CD4-positive, alpha-beta memory T cell (primary cell): ENCODE data around the gene DUOX1. TPM values are rescaled to one million over a fixed set of nuclear protein-coding genes. Genes with fewer than 3 reads are reported as not detected.

ENCODE experiments used
- CTCF ChIA-PET: fragments of 350-600 bp; sonication (Branson Sonifier 250); formaldehyde crosslinking; loops from one replicate; lab custom pipeline; 2021; ENCODE audit warnings: inconsistent platforms; ENCODE audit not compliant: partially characterized antibody; lab: Charles Lee
- POLR2A ChIA-PET: fragments of 350-600 bp; sonication (Branson Sonifier 250); formaldehyde crosslinking; loops from one replicate; lab custom pipeline; 2021; ENCODE audit not compliant: partially characterized antibody; lab: Charles Lee
- DNase-seq, 5 donors: peaks; one replicate each; pipeline versions ENCODE4 v3.0.0 to v3.0.0-alpha.2; 2020 to 2022; ENCODE audit warnings: mixed read lengths in 1 of 5
- H3K27ac ChIP-seq: one replicate; pipeline ENCODE4 v1.7.0; 2013; ENCODE audit warnings: low read depth, low read length
- H3K27me3 ChIP-seq: 2 replicates; pipeline ENCODE4 v1.7.0; 2013; ENCODE audit warnings: mild to moderate bottlenecking, low read length, moderate library complexity; ENCODE audit not compliant: insufficient read depth
- H3K36me3 ChIP-seq: 2 replicates; pipeline ENCODE4 v1.7.0; 2013; ENCODE audit warnings: mild to moderate bottlenecking, low read length, moderate library complexity; ENCODE audit not compliant: insufficient read depth
- H3K4me1 ChIP-seq: 2 replicates; pipeline ENCODE4 v1.7.0; 2013; ENCODE audit warnings: mild to moderate bottlenecking, low read length, moderate library complexity; ENCODE audit not compliant: insufficient read depth
- H3K4me3 ChIP-seq, 2 donors: one replicate each; pipeline ENCODE4 v1.7.0; 2013; ENCODE audit warnings: low read length in 2 of 2, mild to moderate bottlenecking in 1 of 2
- H3K9me3 ChIP-seq, 2 donors: one replicate each; pipeline ENCODE4 v1.7.0; 2013; ENCODE audit warnings: low read length in 2 of 2, control low read depth in 1 of 2; ENCODE audit not compliant: control insufficient read depth in 1 of 2
- H3K27ac Mint-ChIP-seq, 7 donors: one replicate each; pipeline ENCODE4 v1.8.0; 2020 to 2021; ENCODE audit warnings: mixed read lengths in 7 of 7, mild to moderate bottlenecking in 6 of 7, inconsistent platforms in 3 of 7, moderate library complexity in 3 of 7
- H3K27me3 Mint-ChIP-seq, 2 donors: one replicate each; pipeline ENCODE4 v1.8.0; 2020 to 2021; ENCODE audit warnings: mixed read lengths in 2 of 2
- H3K36me3 Mint-ChIP-seq, 2 donors: one replicate each; pipeline ENCODE4 v1.8.0; 2020 to 2021; ENCODE audit warnings: mixed read lengths in 2 of 2, inconsistent platforms in 1 of 2, mild to moderate bottlenecking in 1 of 2
- H3K4me1 Mint-ChIP-seq, 4 donors: one replicate each; pipeline ENCODE4 v1.8.0; 2020 to 2021; ENCODE audit warnings: mixed read lengths in 4 of 4, mild to moderate bottlenecking in 1 of 4
- H3K4me3 Mint-ChIP-seq, 8 donors: one replicate each; pipeline ENCODE4 v1.8.0; 2020 to 2021; ENCODE audit warnings: mixed read lengths in 8 of 8, mild to moderate bottlenecking in 7 of 8, moderate library complexity in 6 of 8, inconsistent platforms in 3 of 8
- H3K9me3 Mint-ChIP-seq, 8 donors: one replicate each; pipeline ENCODE4 v1.8.0; 2020 to 2021; ENCODE audit warnings: mixed read lengths in 8 of 8, mild to moderate bottlenecking in 5 of 8, inconsistent platforms in 3 of 8, moderate library complexity in 1 of 8
- intact Hi-C: fragments of 100-400 bp; cut with micrococcal nuclease; formaldehyde crosslinking; loops from one replicate; pipeline ENCODE4 v1.15.1; 2023
- polyA plus RNA-seq, 2 donors: library from polyadenylated mRNA; unstranded; fragments of 300-500 nt; fragmentation: Illumina TruSeq; gene quantifications; one replicate each; pipeline ENCODE4 v1.2.3, GENCODE V29; 2021
- total RNA-seq, 2 experiments: library from RNA; stranded (reverse); gene quantifications; one replicate each; pipeline ENCODE4 v1.2.3, GENCODE V29; 2021

Gene DUOX1
- total and polyA plus RNA-seq, 4 experiments from 2014 or later = 0.06 to 2.9 (median 0.19) TPM

- H3K27me3 ChIP-seq = no peaks in the 10 kb centered on the region
- Mint-ChIP-seq H3K27ac (peak overlapping the region in 3 of 7 donors; percentile 30 to 79 (median 37)), H3K4me1 (peaks cover 9 to 20% (median 14%) of the 10 kb centered on the region in 4 donors), H3K4me3 (peak overlapping the region in 1 of 8 donors; percentile 21), H3K36me3 (no peaks in the 10 kb centered on the region), H3K27me3 (no peaks in the 10 kb centered on the region), H3K9me3 (no peaks in the 10 kb centered on the region)
- H3K4me3 ChIP-seq = no peak overlapping the region
- peaks cover 21% of the 10 kb centered on the region for H3K4me1 ChIP-seq
- ChIA-PET CTCF (interaction anchor here (0.8 to 6.1 kb wide), 33 partner anchors 9 to 451 kb away, joined by 3 to 77 read pairs (median 4); a partner anchor contains a TSS), POLR2A (interaction anchor here (1.1 to 4.1 kb wide), 4 partner anchors 37 to 239 kb away, joined by 4 to 42 read pairs (median 6); a partner anchor contains a TSS)
- peak in 4 of 5 donors; percentile 44 to 51 (median 47) for DNase-seq
- no peaks in the 10 kb centered on the region for H3K9me3 ChIP-seq
- intact Hi-C loops = loop anchor here (1.0 kb wide), 2 partner anchors 236 to 294 kb away; no protein-coding TSS in a partner anchor
- no peak overlapping the region for H3K27ac ChIP-seq
- H3K36me3 ChIP-seq = no peaks in the 10 kb centered on the region
Observed at GRCh38 chr15:45162771-45163507, 33.1 kb downstream of the DUOX1 start.

- Histone ChIP-seq H3K27me3 (no peaks in the 10 kb centered on the region), H3K36me3 (no peaks in the 10 kb centered on the region), H3K4me3 (no peak overlapping the region), H3K9me3 (no peaks in the 10 kb centered on the region), H3K27ac (no peak overlapping the region), H3K4me1 (peaks cover 21% of the 10 kb centered on the region)
- Mint-ChIP-seq H3K4me1 (peaks cover 8 to 20% (median 13%) of the 10 kb centered on the region in 4 donors), H3K27ac (peak overlapping the region in 3 of 7 donors; percentile 3 to 55 (median 30)), H3K27me3 (no peaks in the 10 kb centered on the region), H3K9me3 (no peaks in the 10 kb centered on the region), H3K4me3 (peak overlapping the region in 2 of 8 donors; percentile 21 to 52), H3K36me3 (no peaks in the 10 kb centered on the region)
- DNase-seq = no peak
- ChIA-PET CTCF (interaction anchor here (0.8 to 6.1 kb wide), 34 partner anchors 8 to 451 kb away, joined by 3 to 77 read pairs (median 4); a partner anchor contains a TSS), POLR2A (interaction anchor here (1.1 to 4.1 kb wide), 4 partner anchors 36 to 239 kb away, joined by 4 to 42 read pairs (median 6); a partner anchor contains a TSS)
- intact Hi-C loops = loop anchor here (1.0 kb wide), 2 partner anchors 236 to 294 kb away; no protein-coding TSS in a partner anchor
Observed at GRCh38 chr15:45163508-45163856, 33.7 kb downstream of the DUOX1 start.

GRCh38 chr15:45164914-45165313 lies 35.1 kb downstream of the DUOX1 start:
- POLR2A ChIA-PET = interaction anchor here (0.7 to 4.1 kb wide), 2 partner anchors 35 to 40 kb away, joined by 3 to 42 read pairs; no protein-coding TSS in a partner anchor
- Mint-ChIP-seq H3K4me1 (peaks cover 8 to 18% (median 9%) of the 10 kb centered on the region in 4 donors), H3K9me3 (no peaks in the 10 kb centered on the region), H3K36me3 (no peaks in the 10 kb centered on the region), H3K4me3 (peak overlapping the region; percentile 27 to 84 (median 66)), H3K27me3 (no peaks in the 10 kb centered on the region), H3K27ac (peak overlapping the region; percentile 63 to 91 (median 81))
- Histone ChIP-seq H3K27me3 (no peaks in the 10 kb centered on the region), H3K27ac (no peak overlapping the region), H3K36me3 (no peaks in the 10 kb centered on the region), H3K4me1 (peaks cover 21% of the 10 kb centered on the region), H3K9me3 (no peaks in the 10 kb centered on the region), H3K4me3 (no peak overlapping the region)
- CTCF ChIA-PET = interaction anchor here (1.0 to 6.1 kb wide), 9 partner anchors 8 to 290 kb away, joined by 3 to 77 read pairs (median 4); a partner anchor contains a TSS
- intact Hi-C loops = no loop called here
- DNase-seq = no peak

GRCh38 chr15:45165536-45165935 lies 35.7 kb downstream of the DUOX1 start:
- POLR2A ChIA-PET = interaction anchor here (4.1 kb wide), 1 partner anchor 34 kb away, joined by 42 read pairs; no protein-coding TSS in a partner anchor
- H3K4me1 ChIP-seq = peaks cover 21% of the 10 kb centered on the region
- Mint-ChIP-seq H3K27ac (peak overlapping the region; percentile 64 to 91 (median 77)), H3K36me3 (no peaks in the 10 kb centered on the region), H3K4me3 (peak overlapping the region; percentile 59 to 84 (median 76)), H3K4me1 (peaks cover 4 to 18% (median 8%) of the 10 kb centered on the region in 4 donors), H3K27me3 (no peaks in the 10 kb centered on the region), H3K9me3 (no peaks in the 10 kb centered on the region)
- H3K27ac ChIP-seq = no peak overlapping the region
- CTCF ChIA-PET = interaction anchor here (1.0 to 6.1 kb wide), 8 partner anchors 8 to 264 kb away, joined by 3 to 77 read pairs (median 4); a partner anchor contains a TSS
- intact Hi-C loops = no loop called here
- DNase-seq = no peak
- no peaks in the 10 kb centered on the region for H3K9me3 ChIP-seq
- no peak overlapping the region for H3K4me3 ChIP-seq
- no peaks in the 10 kb centered on the region for H3K27me3 ChIP-seq
- no peaks in the 10 kb centered on the region for H3K36me3 ChIP-seq

- POLR2A ChIA-PET = interaction anchor here (0.7 to 4.5 kb wide), 11 partner anchors 10 to 235 kb away, joined by 3 to 69 read pairs (median 4); partner anchors contain the start of genes DUOX1, DUOXA1 and SHF
- Histone ChIP-seq H3K9me3 (no peaks in the 10 kb centered on the region), H3K36me3 (no peaks in the 10 kb centered on the region), H3K27me3 (no peaks in the 10 kb centered on the region), H3K27ac (peak overlapping the region; percentile 83), H3K4me1 (peaks cover 21% of the 10 kb centered on the region), H3K4me3 (peak overlapping the region; percentile 61 to 64)
- peaks cover 0 to 18% (median 6%) of the 10 kb centered on the region in 4 donors for H3K4me1 Mint-ChIP-seq
- no peaks in the 10 kb centered on the region for H3K27me3 Mint-ChIP-seq
- DNase-seq = peak; percentile 76 to 83 (median 80)
- H3K27ac Mint-ChIP-seq = peak overlapping the region; percentile 75 to 92 (median 78)
- CTCF ChIA-PET = interaction anchor here (0.7 to 4.1 kb wide), 21 partner anchors 9 to 289 kb away, joined by 3 to 30 read pairs (median 5); partner anchors contain the start of gene SHF
- peak overlapping the region; percentile 62 to 85 (median 76) for H3K4me3 Mint-ChIP-seq
- intact Hi-C loops = loop anchor here (1.0 to 2.0 kb wide), 4 partner anchors 22 to 112 kb away; no protein-coding TSS in a partner anchor
- no peaks in the 10 kb centered on the region for H3K36me3 Mint-ChIP-seq
- no peaks in the 10 kb centered on the region for H3K9me3 Mint-ChIP-seq
Observed at GRCh38 chr15:45166834-45167630, 37.2 kb downstream of the DUOX1 start.

- no peak overlapping the region for H3K4me3 ChIP-seq
- no peak for DNase-seq
- peaks cover 21% of the 10 kb centered on the region for H3K4me1 ChIP-seq
- H3K4me1 Mint-ChIP-seq = peaks cover 0 to 18% (median 6%) of the 10 kb centered on the region in 4 donors
- H3K4me3 Mint-ChIP-seq = peak overlapping the region; percentile 62 to 85 (median 76)
- H3K27me3 ChIP-seq = no peaks in the 10 kb centered on the region
- H3K9me3 ChIP-seq = no peaks in the 10 kb centered on the region
- H3K27ac ChIP-seq = peak overlapping the region; percentile 83
- ChIA-PET POLR2A (interaction anchor here (0.8 to 4.5 kb wide), 10 partner anchors 11 to 235 kb away, joined by 3 to 69 read pairs (median 4); partner anchors contain the start of genes DUOX1, DUOXA1 and SHF), CTCF (interaction anchor here (0.7 to 4.1 kb wide), 21 partner anchors 9 to 288 kb away, joined by 3 to 30 read pairs (median 5); partner anchors contain the start of gene SHF)
- H3K27ac Mint-ChIP-seq = peak overlapping the region; percentile 75 to 92 (median 78)
- no peaks in the 10 kb centered on the region for H3K9me3 Mint-ChIP-seq
- intact Hi-C loops = loop anchor here (1.0 to 2.0 kb wide), 4 partner anchors 21 to 112 kb away; no protein-coding TSS in a partner anchor
- H3K36me3 ChIP-seq = no peaks in the 10 kb centered on the region
- H3K36me3 Mint-ChIP-seq = no peaks in the 10 kb centered on the region
- no peaks in the 10 kb centered on the region for H3K27me3 Mint-ChIP-seq
Observed at GRCh38 chr15:45167631-45168205, 37.9 kb downstream of the DUOX1 start.
